NCI-H446 treated with DMSO at 0.1 percent for 48 hours (cell line): ENCODE data around the gene THSD7B.

Source experiments
- DNase-seq: peaks from one replicate; lab custom pipeline; 2025; lab: John Stamatoyannopoulos, UW

The THSD7B gene

GRCh38 chr2:136801661-136802060 is 36.3 kb downstream of the THSD7B start:
- no peak for DNase-seq

- DNase-seq, result no peak
Observed at GRCh38 chr2:136809998-136810397, 44.7 kb downstream of the THSD7B start.

- no peak for DNase-seq
Observed at GRCh38 chr2:136818839-136819238, 53.5 kb downstream of the THSD7B start.

- DNase-seq, result no peak
Observed at GRCh38 chr2:136823291-136823690, 57.9 kb downstream of the THSD7B start.

GRCh38 chr2:136828162-136828561 is 62.8 kb downstream of the THSD7B start:
- DNase-seq, result no peak

- DNase-seq, result no peak
Observed at GRCh38 chr2:136828774-136829173, 63.4 kb downstream of the THSD7B start.

- DNase-seq, result no peak
Observed at GRCh38 chr2:136844546-136844945, 79.2 kb downstream of the THSD7B start.

- no peak for DNase-seq
Observed at GRCh38 chr2:136858656-136859055, 93.3 kb downstream of the THSD7B start.

GRCh38 chr2:136860443-136860958 is 95.2 kb downstream of the THSD7B start:
- no peak for DNase-seq

GRCh38 chr2:136863468-136863867 is 98.1 kb downstream of the THSD7B start:
- no peak for DNase-seq

- DNase-seq, result no peak
Observed at GRCh38 chr2:136863874-136864273, 98.5 kb downstream of the THSD7B start.

GRCh38 chr2:136871424-136871823 is 106.1 kb downstream of the THSD7B start:
- no peak for DNase-seq

GRCh38 chr2:136874258-136874657 is 108.9 kb downstream of the THSD7B start:
- DNase-seq, result peak; percentile 26

- no peak for DNase-seq
Observed at GRCh38 chr2:136891100-136891499, 125.8 kb downstream of the THSD7B start.

GRCh38 chr2:136894007-136894634 is 128.8 kb downstream of the THSD7B start:
- no peak for DNase-seq

- DNase-seq, result peak; percentile 3
Observed at GRCh38 chr2:136901732-136902131, 136.4 kb downstream of the THSD7B start.

GRCh38 chr2:136905779-136906178 is 140.4 kb downstream of the THSD7B start:
- no peak for DNase-seq

GRCh38 chr2:136909777-136910176 is 144.4 kb downstream of the THSD7B start:
- DNase-seq, result no peak

GRCh38 chr2:136916131-136916530 is 150.8 kb downstream of the THSD7B start:
- no peak for DNase-seq

GRCh38 chr2:136917411-136917881 is 152.1 kb downstream of the THSD7B start:
- peak; percentile 96 for DNase-seq

- no peak for DNase-seq
Observed at GRCh38 chr2:136919682-136920081, 154.3 kb downstream of the THSD7B start.

- peak; percentile 77 for DNase-seq
Observed at GRCh38 chr2:136920652-136921333, 155.4 kb downstream of the THSD7B start.

- no peak for DNase-seq
Observed at GRCh38 chr2:136927156-136927555, 161.8 kb downstream of the THSD7B start.
